Glutamatergic neuron (in vitro differentiated cells): ENCODE data around the gene NFKBIL1. TPM values are rescaled to one million over a fixed set of nuclear protein-coding genes. Genes with fewer than 3 reads are reported as not detected.

Experiments
- DNase-seq: peaks from one replicate; pipeline ENCODE4 v3.0.0; 2022
- H3K27ac Mint-ChIP-seq: one replicate; pipeline ENCODE4 v1.8.0; 2020; ENCODE audit warnings: mild to moderate bottlenecking, mixed read lengths, inconsistent platforms; ENCODE audit not compliant: unreplicated experiment
- H3K27me3 Mint-ChIP-seq: one replicate; pipeline ENCODE4 v1.8.0; 2020; ENCODE audit warnings: mild to moderate bottlenecking, moderate library complexity, mixed read lengths, inconsistent platforms; ENCODE audit not compliant: unreplicated experiment
- H3K36me3 Mint-ChIP-seq: one replicate; pipeline ENCODE4 v1.8.0; 2020; ENCODE audit warnings: mild to moderate bottlenecking, mixed read lengths, inconsistent platforms; ENCODE audit not compliant: unreplicated experiment
- H3K4me1 Mint-ChIP-seq: one replicate; pipeline ENCODE4 v1.8.0; 2020; ENCODE audit warnings: mild to moderate bottlenecking, low read depth, mixed read lengths, inconsistent platforms; ENCODE audit not compliant: unreplicated experiment
- H3K4me3 Mint-ChIP-seq: one replicate; pipeline ENCODE4 v1.8.0; 2020; ENCODE audit warnings: mild to moderate bottlenecking, mixed read lengths, inconsistent platforms; ENCODE audit not compliant: unreplicated experiment
- H3K9me3 Mint-ChIP-seq: one replicate; pipeline ENCODE4 v1.8.0; 2020; ENCODE audit warnings: mild to moderate bottlenecking, moderate library complexity, mixed read lengths, inconsistent platforms; ENCODE audit not compliant: unreplicated experiment
- CTCF ChIP-seq: fragments of 200-600 bp; sonication (generic); IDR thresholded peaks from one replicate; pipeline ENCODE4 v1.5.0; 2021; ENCODE audit not compliant: partially characterized antibody, unreplicated experiment
- total RNA-seq: library from RNA; stranded (reverse); fragmentation: NEBNext Ultra II Directional; extraction: Animal tissue kit (Norgen Biotek cat#: 25700); gene quantifications from one replicate; pipeline ENCODE4 v1.2.1, GENCODE V29; 2021; ENCODE audit not compliant: unreplicated experiment

Gene NFKBIL1
- total RNA-seq, 1 donor from 2014 or later, result 29.8 TPM

GRCh38 chr6:31569861-31570536, 22.6 kb downstream of the NFKBIL1 start:
- DNase-seq, result no peak
- Mint-ChIP-seq H3K36me3 (no peaks in the 10 kb centered on the region), H3K27me3 (peaks cover 9% of the 10 kb centered on the region), H3K4me1 (no peaks in the 10 kb centered on the region), H3K27ac (no peak overlapping the region), H3K4me3 (no peak overlapping the region), H3K9me3 (peaks cover 9% of the 10 kb centered on the region)
- no peak for TF ChIP-seq CTCF

GRCh38 chr6:31572041-31572911, 24.9 kb downstream of the NFKBIL1 start, which contains the start of gene LTA:
Gene LTA (plus strand): TSS chr6:31572289. CDS start chr6:31572743, 454 bp downstream.
- H3K4me1 Mint-ChIP-seq, result peaks cover 3% of the 10 kb centered on the region
- H3K27me3 Mint-ChIP-seq, result peaks cover 12% of the 10 kb centered on the region
- no peak for DNase-seq
- no peak within 1 kb of the TSS for H3K27ac Mint-ChIP-seq
- peaks cover 10% of the 10 kb centered on the region for H3K9me3 Mint-ChIP-seq
- H3K4me3 Mint-ChIP-seq, result no peak within 1 kb of the TSS
- H3K36me3 Mint-ChIP-seq, result no peaks in the 10 kb centered on the region
- TF ChIP-seq CTCF, result no peak

GRCh38 chr6:31573239-31574105, 26.1 kb downstream of the NFKBIL1 start:
- Mint-ChIP-seq H3K9me3 (peaks cover 10% of the 10 kb centered on the region), H3K27ac (no peak overlapping the region), H3K27me3 (peaks cover 12% of the 10 kb centered on the region), H3K36me3 (no peaks in the 10 kb centered on the region), H3K4me3 (no peak overlapping the region), H3K4me1 (peaks cover 3% of the 10 kb centered on the region)
- TF ChIP-seq CTCF, result no peak
- DNase-seq, result no peak

- TF ChIP-seq CTCF, result no peak
- Mint-ChIP-seq H3K27me3 (peaks cover 10% of the 10 kb centered on the region), H3K4me3 (no peak overlapping the region), H3K27ac (no peak overlapping the region), H3K36me3 (no peaks in the 10 kb centered on the region), H3K4me1 (peaks cover 3% of the 10 kb centered on the region), H3K9me3 (peaks cover 10% of the 10 kb centered on the region)
- no peak for DNase-seq
Observed at GRCh38 chr6:31574106-31575061, 27.0 kb downstream of the NFKBIL1 start.
